SK-N-SH treated with all-trans-retinoic acid at 6 μM for 48 hours (cell line): Measurements from ENCODE around the gene MSLN.

Experiments
- ARNTL ChIP-seq: fragments of 450-650 bp; formaldehyde crosslinking; IDR thresholded peaks from 2 replicates; pipeline ENCODE4 v1.5.0; 2020; ENCODE audit warnings: low read depth, mild to moderate bottlenecking, moderate library complexity, borderline replicate concordance
- BACH2 ChIP-seq: fragments of 250-450 bp; sonication (Bioruptor Pico); IDR thresholded peaks from 2 replicates; pipeline ENCODE4 v1.9.0; 2021; ENCODE audit warnings: mild to moderate bottlenecking, borderline replicate concordance
- GLIS3 ChIP-seq: fragments of 250-450 bp; sonication (Bioruptor Pico); IDR thresholded peaks from 2 replicates; pipeline ENCODE4 v1.5.0; 2020; ENCODE audit warnings: mild to moderate bottlenecking, moderate library complexity
- OSR1 ChIP-seq: fragments of 250-450 bp; sonication (Bioruptor Pico); IDR thresholded peaks from 2 replicates; pipeline ENCODE4 v1.8.0; 2022; ENCODE audit warnings: moderate library complexity, mild to moderate bottlenecking, inconsistent platforms
- PATZ1 ChIP-seq: fragments of 250-450 bp; sonication (Bioruptor Pico); IDR thresholded peaks from 2 replicates; pipeline ENCODE4 v1.8.0; 2020; ENCODE audit warnings: mild to moderate bottlenecking, moderate library complexity, borderline replicate concordance
- PPARA ChIP-seq: fragments of 250-450 bp; sonication (Bioruptor Pico); IDR thresholded peaks from 2 replicates; pipeline ENCODE4 v1.5.0; 2020; ENCODE audit warnings: mild to moderate bottlenecking, borderline replicate concordance
- TCF4 ChIP-seq: fragments of 250-450 bp; sonication (Bioruptor Pico); IDR thresholded peaks from 2 replicates; pipeline ENCODE4 v1.8.0; 2021; ENCODE audit warnings: mild to moderate bottlenecking, moderate library complexity, borderline replicate concordance
- TOX ChIP-seq: fragments of 250-450 bp; sonication (Bioruptor Pico); IDR thresholded peaks from 2 replicates; pipeline ENCODE4 v1.8.0; 2021; ENCODE audit warnings: mild to moderate bottlenecking, moderate library complexity, borderline replicate concordance
- ZC3H10 ChIP-seq: fragments of 250-450 bp; sonication (Bioruptor Pico); IDR thresholded peaks from 2 replicates; pipeline ENCODE4 v1.5.1; 2021; ENCODE audit warnings: mild to moderate bottlenecking, moderate library complexity
- ZFP30 ChIP-seq: fragments of 450-650 bp; formaldehyde crosslinking; IDR thresholded peaks from 2 replicates; pipeline ENCODE4 v1.5.0; 2022; ENCODE audit warnings: mild to moderate bottlenecking, moderate library complexity

GRCh38 chr16:714558-715476, 45.7 kb upstream of the MSLN start, which contains the start of gene METRN:
- TF ChIP-seq PATZ1 (CRISPR knock-in tag) (no peak), BACH2 (CRISPR knock-in tag) (no peak), ZC3H10 (CRISPR knock-in tag) (no peak), TCF4 (no peak), TOX (CRISPR knock-in tag) (no peak), PPARA (CRISPR knock-in tag) (no peak), GLIS3 (no peak), OSR1 (no peak), ARNTL (CRISPR knock-in tag) (no peak), ZFP30 (CRISPR knock-in tag) (no peak)
